ENCODE measurements around the gene MAP4K4.

Gene MAP4K4

GRCh38 chr2:101833890-101834523 lies 136.5 kb downstream of the MAP4K4 start:
- no peak for DNase-seq (ENCODE audit: low read depth, low spot score)

- no peak for DNase-seq (ENCODE audit: low read depth, low spot score)
These were observed 139.8 kb downstream of the MAP4K4 start for GRCh38 chr2:101837354-101837753.

GRCh38 chr2:101841679-101842327 lies 144.3 kb downstream of the MAP4K4 start:
- no peak for DNase-seq (ENCODE audit: low read depth, low spot score)

GRCh38 chr2:101842471-101842870 lies 145.0 kb downstream of the MAP4K4 start:
- DNase-seq (ENCODE audit: low read depth, low spot score): no peak

GRCh38 chr2:101843048-101843447 lies 145.5 kb downstream of the MAP4K4 start:
- DNase-seq (ENCODE audit: low read depth, low spot score): no peak

- DNase-seq (ENCODE audit: low read depth, low spot score): no peak
These were observed 146.0 kb downstream of the MAP4K4 start for GRCh38 chr2:101843471-101843870.

- DNase-seq (ENCODE audit: low read depth, low spot score): no peak
These were observed 146.6 kb downstream of the MAP4K4 start for GRCh38 chr2:101844055-101844635.

- no peak for DNase-seq (ENCODE audit: low read depth, low spot score)
These were observed 149.5 kb downstream of the MAP4K4 start for GRCh38 chr2:101846973-101847372.

- DNase-seq (ENCODE audit: low read depth, low spot score): no peak
These were observed 150.3 kb downstream of the MAP4K4 start for GRCh38 chr2:101847661-101848339.

GRCh38 chr2:101848769-101849410 lies 151.4 kb downstream of the MAP4K4 start:
- no peak for DNase-seq (ENCODE audit: low read depth, low spot score)

GRCh38 chr2:101850450-101850849 lies 152.9 kb downstream of the MAP4K4 start:
- no peak for DNase-seq (ENCODE audit: low read depth, low spot score)

- DNase-seq (ENCODE audit: low read depth, low spot score): no peak
These were observed 153.5 kb downstream of the MAP4K4 start for GRCh38 chr2:101850991-101851390.

GRCh38 chr2:101852824-101853223 lies 155.3 kb downstream of the MAP4K4 start:
- DNase-seq (ENCODE audit: low read depth, low spot score): no peak

- DNase-seq (ENCODE audit: low read depth, low spot score): no peak
These were observed 157.4 kb downstream of the MAP4K4 start for GRCh38 chr2:101854877-101855276.

GRCh38 chr2:101855776-101856175 lies 158.3 kb downstream of the MAP4K4 start:
- DNase-seq (ENCODE audit: low read depth, low spot score): no peak

- no peak for DNase-seq (ENCODE audit: low read depth, low spot score)
These were observed 160.7 kb downstream of the MAP4K4 start for GRCh38 chr2:101858246-101858645.

GRCh38 chr2:101858910-101859309 lies 161.4 kb downstream of the MAP4K4 start:
- DNase-seq (ENCODE audit: low read depth, low spot score): no peak

- DNase-seq (ENCODE audit: low read depth, low spot score): no peak
These were observed 162.1 kb downstream of the MAP4K4 start for GRCh38 chr2:101859604-101860003.

- no peak for DNase-seq (ENCODE audit: low read depth, low spot score)
These were observed 162.7 kb downstream of the MAP4K4 start for GRCh38 chr2:101860157-101860556.

GRCh38 chr2:101860782-101861181 lies 163.3 kb downstream of the MAP4K4 start:
- DNase-seq (ENCODE audit: low read depth, low spot score): no peak

GRCh38 chr2:101861382-101861781 lies 163.9 kb downstream of the MAP4K4 start:
- DNase-seq (ENCODE audit: low read depth, low spot score): no peak

GRCh38 chr2:101863534-101863933 lies 166.0 kb downstream of the MAP4K4 start:
- DNase-seq (ENCODE audit: low read depth, low spot score): no peak

All from ELF-1 (cell line).